Dermis microvascular lymphatic vessel endothelial cell (primary cell): ENCODE data around the gene UTP15. TPM values are rescaled to one million over a fixed set of nuclear protein-coding genes. Genes with fewer than 3 reads are reported as not detected.

Source experiments
- DNase-seq, 2 donors: peaks; one replicate each; pipeline versions ENCODE4 v3.0.0 to v3.0.0-alpha.2; 2010; ENCODE audit warnings: low read depth in 2 of 2
- total RNA-seq: library from RNA; depleted of rRNA; stranded (reverse); fragments of >200 nt; gene quantifications from 2 replicates; pipeline ENCODE4 v1.2.1, GENCODE V29; 2014

The UTP15 gene
- total RNA-seq, 1 donor from 2014 or later, result 12.6 TPM

DNA sequence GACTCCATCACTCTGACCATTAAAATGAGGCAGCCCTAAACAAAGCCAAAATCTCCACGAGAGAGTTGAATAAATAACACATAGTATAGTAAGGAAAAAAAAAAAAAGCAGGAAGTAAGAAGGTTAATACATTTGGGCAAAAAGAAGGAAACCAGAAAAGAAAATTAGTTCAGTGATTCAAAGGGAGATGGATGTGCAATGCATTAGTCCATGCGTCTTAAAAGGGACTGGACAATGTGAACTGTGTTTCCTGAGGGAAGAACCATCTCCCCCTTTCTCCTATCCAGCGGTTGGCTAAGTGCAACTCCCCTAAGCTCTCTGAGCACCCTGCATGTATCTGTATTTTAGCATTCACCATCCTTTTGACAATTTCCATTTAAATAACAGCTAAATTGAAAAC lies 1.5 kb upstream of the UTP15 start:
- no peak for DNase-seq

DNA sequence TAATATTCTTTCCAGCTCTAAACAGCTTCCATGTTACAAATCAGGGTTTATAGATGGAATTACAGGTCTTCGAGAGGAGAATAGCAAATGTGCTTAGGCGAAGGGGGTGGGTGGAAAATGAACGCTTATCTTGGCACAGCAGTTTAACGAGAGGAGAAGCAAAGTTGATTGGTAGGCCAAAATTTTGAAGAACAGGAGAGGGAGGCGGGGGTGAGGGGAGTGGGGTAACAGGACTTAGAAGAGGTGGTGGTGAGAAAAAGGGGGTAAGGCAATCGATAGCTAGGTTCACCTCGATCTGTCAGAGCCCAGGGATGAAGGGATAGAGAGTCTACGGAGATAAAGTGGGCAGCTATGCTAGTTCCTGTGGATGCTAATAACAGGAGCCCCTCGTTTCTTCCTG lies 868 bp upstream of the UTP15 start:
- peak; percentile 22 to 28 for DNase-seq

DNA sequence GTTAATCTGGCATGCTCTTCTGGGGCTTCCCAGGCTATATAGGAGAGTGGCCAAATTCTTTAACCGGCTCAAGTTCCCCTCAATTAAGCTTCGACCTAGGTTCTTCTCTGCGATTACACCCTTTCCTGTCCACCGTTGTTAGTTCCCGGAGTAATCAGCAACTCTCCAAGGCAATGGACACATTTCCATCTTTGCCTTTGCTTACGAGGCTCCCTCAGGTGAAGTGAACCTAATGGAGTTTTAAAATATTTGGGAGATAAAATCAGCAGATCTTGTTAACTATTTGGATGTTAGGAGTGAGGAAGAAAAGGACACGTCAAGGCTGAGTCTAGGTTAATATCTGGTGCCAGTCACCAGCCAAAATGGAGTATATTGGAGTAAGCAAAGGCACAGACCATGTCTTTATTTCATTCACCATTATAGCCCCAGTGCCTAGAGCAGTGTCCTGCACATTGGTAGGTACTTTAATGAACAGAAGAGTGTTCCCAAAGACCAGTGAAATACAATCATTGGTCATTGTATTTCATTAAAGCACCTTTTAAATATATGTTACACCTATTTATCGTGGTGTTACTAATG lies 515 bp downstream of the UTP15 start:
- DNase-seq, result no peak

DNA sequence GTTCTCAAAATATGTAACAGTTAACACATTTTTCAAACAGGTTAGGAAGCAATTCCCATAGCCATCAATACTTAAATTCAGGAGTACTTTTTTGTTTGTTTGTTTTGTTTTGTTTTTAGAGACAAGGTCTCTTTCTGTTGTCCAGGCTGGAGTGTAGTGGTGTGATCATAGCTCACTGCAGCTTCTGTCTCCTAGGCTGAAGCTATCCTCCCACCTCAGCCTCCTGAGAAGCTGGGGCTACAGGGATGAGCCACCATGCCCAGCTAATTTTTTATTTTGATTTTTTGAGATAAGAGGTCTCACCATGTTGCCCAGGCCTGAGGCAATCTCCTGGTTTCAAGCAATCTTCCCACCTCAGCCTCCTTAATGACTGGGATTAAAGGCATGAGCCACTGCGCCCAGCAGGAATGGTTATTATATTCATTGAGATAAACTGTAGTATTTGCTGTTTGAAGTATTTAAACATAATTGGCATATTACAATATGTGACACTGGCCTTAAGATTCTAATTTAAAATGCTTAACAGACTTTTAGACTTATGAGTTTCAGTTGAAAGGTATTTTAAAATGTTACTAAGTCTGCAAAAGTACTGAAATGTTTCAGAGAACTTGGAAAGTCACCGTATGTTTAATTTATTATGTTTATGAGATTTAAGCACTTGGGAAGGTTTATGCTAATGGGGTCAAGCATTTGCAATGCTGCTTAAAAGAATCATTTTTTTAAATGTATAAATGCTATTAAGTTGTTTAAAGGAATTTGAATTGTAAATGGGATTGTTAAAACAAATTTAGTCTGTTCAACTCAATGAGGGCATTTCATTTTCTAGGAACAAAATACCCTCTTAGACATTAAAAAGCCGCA lies 17.0 kb downstream of the UTP15 start:
- no peak for DNase-seq

DNA sequence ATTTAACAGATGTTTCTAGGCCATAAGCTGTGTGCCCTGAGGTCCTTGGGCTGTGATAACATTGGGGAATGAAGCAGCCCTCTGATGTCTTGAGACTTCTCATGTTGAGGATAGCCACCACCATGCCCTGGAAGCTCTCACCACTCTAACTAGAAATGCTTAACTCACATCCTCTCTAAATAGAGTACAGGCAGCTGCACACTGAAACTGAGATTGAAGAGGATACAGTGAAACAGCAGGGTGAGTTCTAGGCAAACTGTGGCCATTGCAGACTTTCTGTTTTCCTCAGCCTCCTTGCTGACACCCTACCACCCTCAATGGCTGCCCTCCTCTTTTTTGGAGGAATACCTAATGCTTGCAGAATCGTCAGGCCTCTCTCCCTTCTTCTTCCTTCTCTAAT lies 22.4 kb downstream of the UTP15 start:
- no peak for DNase-seq

DNA sequence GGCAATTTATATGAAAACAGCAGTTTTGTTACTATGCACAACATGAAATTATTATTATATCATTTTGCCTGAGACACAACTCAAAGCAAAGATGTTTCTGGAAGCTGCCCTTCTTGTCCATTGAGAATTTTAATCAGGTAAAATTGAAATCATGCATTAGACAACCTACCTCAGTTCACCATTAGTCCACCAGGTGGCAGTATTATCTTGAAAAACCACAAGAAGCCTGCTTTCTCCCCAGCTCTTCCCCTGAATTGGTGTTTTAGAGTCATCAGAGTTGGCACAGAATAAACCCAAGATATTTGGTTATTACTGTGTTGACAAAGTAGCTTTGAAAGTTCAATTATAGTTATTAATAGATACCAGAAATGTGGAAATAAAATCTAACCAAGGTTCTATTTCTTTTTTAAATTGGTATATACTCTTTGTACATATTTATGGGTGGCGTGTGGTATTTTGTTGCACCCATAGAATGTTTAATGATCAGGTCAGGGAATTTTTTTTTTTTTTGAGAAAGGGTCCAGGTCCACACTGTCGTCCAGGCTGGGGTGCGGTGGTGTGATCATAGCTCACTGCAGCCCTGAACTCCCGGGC lies 25.7 kb downstream of the UTP15 start:
- peak; percentile 86 to 87 for DNase-seq

DNA sequence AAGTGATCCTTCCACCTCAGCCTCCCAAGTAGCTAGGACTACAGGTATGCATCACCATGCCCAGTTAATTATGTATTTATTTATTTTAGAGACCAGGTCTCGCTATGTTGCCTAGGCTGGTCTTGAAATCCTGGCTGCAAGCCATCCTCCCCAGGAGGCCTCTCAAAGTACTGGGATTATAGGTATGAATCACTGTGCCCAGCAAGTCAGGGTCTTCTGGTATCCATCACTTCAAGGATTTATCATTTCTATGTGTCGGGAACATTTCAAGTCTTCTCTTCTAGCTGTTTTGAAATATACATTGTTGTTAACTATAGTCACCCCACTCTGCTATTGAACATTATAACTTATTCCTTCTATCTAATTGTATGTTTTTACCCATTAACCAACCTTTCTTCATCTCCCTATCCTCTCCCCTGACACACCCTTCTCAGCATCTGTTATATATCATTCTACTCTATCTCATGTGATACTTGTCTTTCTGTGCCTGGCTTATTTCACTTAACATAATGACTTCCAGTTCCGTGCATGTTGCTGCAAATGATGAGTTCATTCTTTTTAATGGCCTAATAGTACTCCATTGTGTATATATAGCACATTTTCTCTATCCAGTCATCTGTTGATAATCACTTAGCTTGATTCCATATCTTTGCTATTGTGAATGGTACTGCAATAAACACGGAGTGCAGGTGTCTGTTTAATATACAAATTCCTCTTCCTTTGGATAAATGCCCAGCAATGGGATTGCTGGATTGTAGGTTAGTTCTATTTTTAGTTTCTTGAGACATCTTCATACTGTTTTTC lies 26.4 kb downstream of the UTP15 start:
- peak in 1 of 2 donors; percentile 23 for DNase-seq

DNA sequence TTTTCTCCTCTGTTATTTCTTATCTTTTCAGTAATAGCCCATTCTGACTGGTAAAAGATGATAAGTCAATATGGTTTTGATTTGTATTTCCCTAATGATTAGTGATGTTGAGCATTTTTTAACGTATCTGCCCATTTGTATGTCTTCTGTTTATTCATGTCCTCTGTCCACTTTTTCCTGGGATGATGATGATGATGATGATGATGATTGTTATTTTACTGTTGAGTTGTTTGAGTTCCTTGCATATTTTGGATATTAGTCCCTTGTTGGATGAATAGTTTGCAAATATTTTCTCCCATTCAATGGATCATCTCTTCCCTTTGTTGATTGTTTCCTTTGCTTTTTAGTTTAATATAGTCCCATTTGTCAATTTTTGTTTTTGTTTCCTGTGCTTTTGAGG lies 27.0 kb downstream of the UTP15 start:
- DNase-seq, result peak in 1 of 2 donors; percentile 12

DNA sequence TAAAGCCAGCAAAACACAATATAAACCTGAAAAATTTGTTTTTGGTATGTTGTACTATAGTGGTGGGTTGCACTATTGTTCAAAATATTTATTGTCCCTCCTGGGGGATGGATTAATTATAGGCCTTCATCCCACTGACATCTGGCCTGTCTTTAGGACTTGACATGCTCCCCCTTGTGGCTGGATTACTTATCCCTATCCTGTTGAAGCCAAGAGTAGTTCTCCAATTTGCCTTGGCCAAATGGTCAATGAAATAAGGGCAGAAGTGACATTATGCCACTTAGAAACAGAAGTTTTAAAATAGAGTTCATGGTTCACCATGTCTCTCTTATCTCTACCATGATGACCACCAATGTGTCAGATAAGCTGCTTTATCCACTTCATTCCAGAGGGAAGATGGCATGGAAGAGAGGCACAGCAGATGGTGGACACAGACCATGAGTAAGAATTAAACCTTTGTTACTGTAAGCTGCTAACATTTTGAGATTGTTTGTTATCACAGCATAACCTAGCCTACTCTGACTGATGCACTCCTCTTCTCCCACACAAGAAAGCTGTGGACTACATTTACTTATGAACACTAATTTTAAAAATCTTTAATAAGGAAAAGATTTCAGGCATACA lies 31.3 kb downstream of the UTP15 start:
- DNase-seq, result peak; percentile 16 to 66

DNA sequence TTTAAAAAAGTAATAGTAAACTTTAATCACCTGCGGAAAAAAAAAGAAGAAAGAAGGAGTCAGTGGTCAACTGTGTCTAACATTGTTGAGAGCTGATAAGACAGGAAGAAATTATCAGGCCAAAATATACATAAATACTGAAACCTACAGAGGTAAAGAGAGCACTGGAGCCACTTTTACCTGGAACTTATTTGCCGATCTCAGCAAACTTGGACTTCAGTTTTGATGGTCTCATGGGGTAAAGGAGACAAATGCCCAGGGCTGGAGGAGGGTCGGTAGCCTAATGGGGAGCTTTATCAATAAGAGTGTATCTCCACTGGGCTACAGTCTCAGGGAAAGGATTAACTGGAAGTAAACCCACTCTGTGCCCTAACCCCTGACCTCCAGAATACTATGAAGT lies 33.8 kb downstream of the UTP15 start:
- DNase-seq, result no peak

DNA sequence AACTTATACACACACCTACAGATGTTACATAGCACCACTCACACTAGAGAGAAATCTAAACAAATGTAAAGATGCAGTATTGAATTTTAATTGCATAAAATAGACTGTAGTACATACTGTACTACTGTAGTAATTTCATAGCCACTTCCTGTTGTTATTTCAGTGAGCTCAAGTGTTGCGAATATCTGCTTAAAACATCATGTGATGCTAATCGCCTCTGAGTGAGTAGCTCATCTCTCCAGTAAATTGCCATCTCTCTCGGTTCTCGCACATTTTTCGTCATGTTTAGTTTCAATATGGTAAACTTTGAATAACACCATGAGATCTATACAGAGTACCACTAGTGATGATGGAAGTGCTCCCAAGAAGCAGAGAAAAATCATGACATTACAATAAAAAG lies 38.5 kb downstream of the UTP15 start:
- peak in 1 of 2 donors; percentile 71 for DNase-seq

DNA sequence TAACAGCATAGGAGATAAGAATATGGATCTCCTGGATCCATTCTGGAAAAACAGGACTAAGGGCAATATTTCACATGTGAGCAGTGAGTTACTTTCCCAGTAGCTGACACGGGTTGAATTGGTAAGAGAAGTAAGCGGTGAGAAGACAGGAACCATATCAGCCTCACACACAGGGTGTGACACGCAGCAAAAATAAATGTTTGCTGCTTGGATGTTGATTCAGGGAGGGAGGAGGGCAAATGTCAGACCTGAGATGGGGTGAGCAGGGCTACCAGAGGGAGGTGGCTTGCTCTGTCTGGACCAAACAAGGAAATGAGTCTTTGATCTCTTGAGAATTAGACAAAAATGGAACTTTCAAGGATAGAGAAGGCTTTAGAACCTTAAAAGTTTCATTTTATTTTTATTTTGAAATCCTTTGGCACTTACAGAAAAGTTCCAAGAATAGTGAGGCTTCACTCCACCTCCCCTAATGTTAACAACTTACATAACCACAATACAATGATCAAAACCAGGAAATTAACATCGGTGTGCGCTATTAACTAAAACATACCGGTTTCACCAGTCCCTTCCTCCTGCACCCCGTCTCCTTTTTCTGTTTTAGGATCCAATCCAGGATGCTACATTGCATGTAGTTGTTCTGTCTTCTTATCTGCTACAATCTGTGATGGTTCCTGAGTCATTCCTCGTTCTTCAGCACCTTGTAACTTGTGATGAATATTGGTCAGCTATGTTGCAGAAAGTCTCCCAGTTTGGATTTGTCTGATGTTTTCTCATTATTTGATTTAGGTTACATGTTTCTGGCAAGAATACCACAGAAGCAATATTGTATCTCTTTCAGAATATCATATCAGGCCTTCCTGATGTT lies 39.9 kb downstream of the UTP15 start:
- peak in 1 of 2 donors; percentile 92 for DNase-seq

DNA sequence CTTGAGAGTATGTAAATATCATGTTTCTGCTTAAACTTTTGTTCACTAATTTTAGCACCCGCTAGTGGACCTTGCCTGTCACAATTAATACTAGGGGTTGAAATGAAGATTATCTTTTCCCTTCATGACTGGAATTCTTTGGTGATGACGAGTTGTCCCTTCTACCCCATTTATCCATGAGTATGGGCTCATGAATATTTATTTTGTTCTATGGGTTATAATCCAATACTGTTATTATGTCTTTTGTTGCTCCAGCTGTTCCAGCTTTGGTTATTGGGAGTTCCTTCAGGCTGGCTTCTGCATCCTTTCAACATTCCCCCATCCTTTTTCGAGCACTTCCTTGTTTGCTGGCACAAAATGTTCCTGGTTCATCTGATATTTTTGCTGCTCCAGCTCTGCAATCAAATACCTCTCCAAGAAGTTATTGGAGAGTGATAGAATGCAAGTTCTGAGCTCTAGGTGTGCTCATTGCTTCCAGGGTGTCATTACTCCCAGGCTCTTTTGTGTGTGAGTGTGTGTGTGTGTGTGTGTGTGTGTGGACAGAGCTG lies 40.7 kb downstream of the UTP15 start:
- peak in 1 of 2 donors; percentile 32 for DNase-seq

DNA sequence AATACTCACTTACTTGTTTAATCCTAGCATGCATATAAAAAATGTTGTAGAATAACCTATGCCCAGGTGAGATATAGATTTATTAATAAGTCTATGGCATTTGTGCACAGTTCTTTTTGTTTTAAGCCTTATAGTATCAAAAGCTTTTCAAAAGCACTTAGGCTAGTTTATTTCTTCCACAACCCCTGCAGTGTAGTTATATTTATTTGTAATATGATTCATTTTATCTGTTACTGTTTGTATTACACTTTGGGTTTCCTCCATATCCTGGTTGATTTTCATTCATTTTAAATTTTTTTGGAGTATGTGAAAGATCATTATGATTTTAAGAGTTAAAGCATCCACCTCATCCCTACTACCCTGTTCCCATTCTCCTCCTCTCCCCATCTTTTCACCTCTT lies 41.7 kb downstream of the UTP15 start:
- DNase-seq, result no peak

DNA sequence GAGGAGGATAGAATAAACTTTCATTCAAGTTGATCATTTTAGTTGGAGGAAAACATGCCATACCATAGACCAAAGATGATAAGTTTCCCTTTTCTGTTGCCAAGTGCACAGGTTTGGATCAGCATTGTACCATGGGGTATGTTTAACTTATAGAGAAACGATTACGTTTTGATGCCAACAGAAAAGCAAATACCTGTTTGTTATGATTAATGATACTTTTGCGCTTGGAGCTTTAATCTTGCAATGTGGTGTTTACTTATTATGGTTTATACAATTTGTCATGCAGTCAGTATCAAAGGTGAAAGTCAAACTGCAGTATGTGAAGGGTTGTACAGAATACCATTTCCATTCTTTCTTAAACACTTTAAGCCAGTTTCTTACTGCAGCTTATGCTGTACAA lies 47.3 kb downstream of the UTP15 start:
- no peak for DNase-seq

DNA sequence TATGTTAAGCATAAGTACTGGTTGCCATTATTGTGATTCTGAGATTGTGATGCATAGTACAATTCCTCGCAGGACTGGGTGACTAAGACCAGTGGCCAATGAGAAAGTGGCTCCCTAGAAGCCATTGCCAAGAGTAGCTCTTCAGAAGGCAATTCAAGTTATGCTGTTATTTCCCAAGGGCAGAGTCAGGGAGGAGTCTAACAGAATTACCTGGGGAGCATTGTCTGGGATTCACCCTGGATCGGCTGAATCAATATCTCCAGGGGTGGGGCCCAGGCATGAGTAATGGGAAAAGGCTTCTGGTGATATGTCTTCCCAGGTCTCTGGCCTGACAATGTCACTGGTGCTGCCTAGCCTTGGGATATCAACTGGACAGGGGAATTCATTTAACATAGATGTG lies 49.5 kb downstream of the UTP15 start:
- no peak for DNase-seq

DNA sequence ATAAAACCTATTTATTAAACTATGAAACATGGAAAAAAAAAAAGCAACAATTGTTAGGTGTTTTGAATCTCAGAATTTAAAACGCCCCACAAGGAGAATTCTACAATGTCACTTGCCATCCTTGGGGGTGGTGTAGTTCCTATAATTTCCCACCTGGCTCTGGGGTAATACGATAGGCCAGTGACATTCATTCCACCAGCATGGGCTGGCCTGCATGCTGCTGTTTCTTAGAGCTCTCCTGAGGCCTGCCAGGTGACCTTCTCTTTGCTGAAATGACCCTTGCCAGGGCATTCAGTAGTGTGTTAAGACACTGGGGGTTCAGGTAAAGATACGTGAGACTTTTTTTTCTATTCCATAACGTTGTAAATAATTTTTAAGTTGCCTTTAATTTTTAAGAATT lies 50.4 kb downstream of the UTP15 start:
- DNase-seq, result no peak

DNA sequence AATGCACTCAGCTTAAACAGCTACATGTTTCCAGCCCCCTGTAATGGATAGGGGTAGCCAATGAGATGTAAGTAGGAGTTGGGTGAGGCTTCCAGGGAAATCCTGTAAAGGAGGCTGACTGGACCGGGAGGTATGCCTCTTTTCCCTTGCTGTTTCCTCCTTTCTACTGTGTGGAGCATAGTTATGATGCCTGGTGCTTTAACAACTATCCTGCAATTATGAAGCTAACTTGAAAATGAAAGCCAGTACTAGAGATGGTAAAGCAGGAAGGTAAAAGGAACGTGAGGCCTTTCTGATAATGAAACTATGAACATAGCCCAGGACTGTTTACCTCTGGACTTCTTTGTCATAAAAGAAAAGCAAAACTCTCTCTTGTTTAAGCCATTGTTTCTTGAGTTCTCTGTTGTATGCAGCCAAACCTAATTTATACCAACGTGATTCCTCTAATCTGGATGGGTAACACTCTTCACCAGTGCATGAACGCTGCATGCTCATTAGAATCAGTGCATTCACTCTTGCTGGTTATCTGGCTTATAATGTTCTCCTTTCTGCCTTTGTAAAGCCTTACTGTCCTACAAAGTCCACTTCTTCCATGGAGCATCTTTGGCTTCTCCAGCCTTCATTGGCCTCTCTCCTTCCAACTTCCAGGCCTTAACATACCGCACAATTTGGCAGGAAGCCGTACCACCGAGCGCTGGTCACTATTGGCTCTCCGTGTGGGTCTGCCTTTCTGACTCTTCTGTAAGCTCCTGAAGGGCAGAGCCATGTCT lies 52.2 kb downstream of the UTP15 start:
- peak; percentile 24 to 70 for DNase-seq

DNA sequence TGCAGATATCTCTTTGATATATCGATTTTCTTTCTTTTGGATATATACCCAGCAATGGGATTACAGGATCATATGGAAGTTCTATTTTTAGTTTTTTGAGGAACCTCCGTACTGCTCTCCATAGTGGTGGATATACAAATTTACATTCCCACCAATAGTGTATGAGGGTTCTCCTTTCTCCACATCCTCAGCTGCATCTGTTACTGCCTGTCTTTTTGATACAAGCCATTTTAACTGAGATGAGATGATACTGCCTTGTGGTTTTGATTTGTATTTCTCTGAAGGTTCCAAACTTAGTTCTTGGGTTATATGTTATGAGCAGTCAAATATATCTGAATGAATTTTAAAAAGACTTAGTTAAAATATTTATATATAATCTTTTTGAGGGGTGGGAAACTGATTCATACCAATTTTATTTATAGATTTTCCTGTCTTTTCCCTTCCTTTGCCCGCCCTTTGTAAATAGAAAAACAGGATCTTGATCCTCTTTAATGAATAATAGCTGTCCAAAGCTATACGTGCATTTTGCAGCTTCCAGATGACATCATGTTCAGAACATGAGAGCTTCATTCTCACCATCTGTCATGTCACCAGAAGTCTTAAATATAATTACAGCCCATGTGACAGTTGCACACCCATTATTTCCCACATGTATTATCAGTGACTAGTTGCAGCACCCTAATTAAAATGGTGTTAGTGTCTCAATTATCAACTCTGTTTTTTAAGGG lies 54.2 kb downstream of the UTP15 start:
- DNase-seq, result no peak
